ENCODE results near the gene CDKN1A. TPM values are rescaled to one million over a fixed set of nuclear protein-coding genes. Genes with fewer than 3 reads are reported as not detected.
"Not testable (repeated sequence)": the region's sequence is repeated elsewhere in the genome, so short reads cannot be mapped to it uniquely, and the experiment has no call there.

CDKN1A gene
- polyA plus RNA-seq, 4 donors: 9.1 to 17.5 (median 12.3) TPM

DNA sequence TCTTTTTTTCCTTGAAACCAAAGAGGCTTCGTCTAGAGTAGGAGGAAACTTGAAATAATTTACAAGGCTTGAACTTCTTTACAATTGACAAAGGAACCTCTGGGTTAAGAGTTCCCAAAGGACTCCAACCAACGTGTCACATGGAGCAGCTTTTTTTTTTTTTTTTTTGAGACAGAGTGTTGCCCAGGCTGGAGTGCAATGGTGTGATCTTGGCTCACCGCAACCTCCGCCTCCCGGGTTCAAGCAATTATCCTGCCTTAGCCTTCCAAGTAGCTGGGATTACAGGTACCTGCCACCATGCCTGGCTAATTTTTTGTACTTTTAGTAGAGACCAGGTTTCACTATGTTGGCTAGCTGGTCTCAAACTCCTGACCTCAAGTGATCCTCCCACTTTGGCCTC lies 24.0 kb upstream of the CDKN1A start:
- not testable (repeated sequence) for DNase-seq (ENCODE audit: low read depth in 4 of 4, low spot score in 3 of 4)

DNA sequence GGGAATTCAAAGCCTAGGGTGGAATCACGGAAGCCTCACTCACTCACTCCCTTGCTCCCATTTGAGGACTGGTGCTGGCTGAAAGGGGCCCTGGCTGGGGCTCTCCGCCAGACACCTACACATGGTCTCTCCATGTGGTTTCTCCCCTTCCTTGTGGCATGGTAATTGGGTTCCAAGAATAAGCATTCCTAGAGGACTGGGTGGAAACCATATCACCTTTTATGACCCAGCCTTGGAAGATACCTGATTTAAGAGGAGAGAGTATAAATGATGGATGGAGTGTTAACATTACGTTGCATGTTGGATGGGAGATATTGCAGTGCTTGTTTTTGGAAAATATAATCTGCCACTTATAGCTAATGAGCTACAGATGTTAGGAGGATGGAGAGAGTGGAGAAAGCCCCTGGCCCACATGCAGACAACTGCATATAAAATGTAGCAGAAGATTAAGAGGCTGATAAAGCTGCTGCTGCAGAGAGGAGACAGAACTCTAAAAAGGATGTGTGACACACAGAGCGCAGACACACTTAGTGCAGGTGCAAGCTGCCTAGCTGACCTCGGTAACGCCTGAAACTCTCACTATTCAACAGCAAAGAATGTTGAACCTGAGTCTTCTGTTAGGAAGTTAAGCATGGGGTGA lies 23.3 kb upstream of the CDKN1A start:
- DNase-seq (ENCODE audit: low read depth in 4 of 4, low spot score in 3 of 4): no peak

DNA sequence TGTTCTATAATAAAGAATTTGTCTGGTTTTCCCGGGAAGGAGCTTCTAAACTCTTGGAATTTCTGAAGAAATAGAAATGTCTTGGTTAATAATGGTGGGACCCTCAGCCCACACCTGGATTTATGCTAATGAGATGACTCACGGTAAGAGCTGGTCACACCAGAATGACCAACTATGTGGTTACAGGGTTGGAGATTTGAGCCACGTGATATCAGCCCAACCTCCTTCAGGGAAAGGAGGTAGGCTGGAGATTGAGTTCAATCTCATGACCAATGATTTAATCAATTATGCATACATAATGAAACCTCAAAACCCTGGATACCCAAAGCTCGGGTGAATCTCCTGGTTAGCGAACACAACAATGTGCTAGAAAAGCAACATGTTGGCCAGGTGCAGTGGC lies 22.1 kb upstream of the CDKN1A start:
- no peak for DNase-seq (ENCODE audit: low read depth in 4 of 4, low spot score in 3 of 4)

DNA sequence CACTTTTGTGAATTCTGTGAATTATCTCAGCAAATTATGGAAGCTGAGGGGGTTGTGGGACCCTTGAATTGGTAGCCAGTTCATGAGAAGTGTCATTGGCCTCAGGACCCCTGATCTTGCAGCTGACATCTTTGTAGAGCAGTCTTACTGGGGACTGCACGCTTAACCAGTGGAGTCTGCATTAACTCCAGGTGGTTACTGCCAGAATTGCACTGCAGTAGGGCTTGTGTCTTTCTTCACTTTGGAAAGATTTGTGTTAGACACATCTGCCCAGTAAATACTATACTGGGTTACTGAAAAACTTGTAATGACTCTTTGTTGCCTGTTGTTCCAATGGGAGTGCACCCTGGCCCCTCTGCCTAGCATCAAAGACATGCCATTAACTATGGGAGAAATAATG lies 21.2 kb upstream of the CDKN1A start:
- DNase-seq (ENCODE audit: low read depth in 4 of 4, low spot score in 3 of 4): no peak

DNA sequence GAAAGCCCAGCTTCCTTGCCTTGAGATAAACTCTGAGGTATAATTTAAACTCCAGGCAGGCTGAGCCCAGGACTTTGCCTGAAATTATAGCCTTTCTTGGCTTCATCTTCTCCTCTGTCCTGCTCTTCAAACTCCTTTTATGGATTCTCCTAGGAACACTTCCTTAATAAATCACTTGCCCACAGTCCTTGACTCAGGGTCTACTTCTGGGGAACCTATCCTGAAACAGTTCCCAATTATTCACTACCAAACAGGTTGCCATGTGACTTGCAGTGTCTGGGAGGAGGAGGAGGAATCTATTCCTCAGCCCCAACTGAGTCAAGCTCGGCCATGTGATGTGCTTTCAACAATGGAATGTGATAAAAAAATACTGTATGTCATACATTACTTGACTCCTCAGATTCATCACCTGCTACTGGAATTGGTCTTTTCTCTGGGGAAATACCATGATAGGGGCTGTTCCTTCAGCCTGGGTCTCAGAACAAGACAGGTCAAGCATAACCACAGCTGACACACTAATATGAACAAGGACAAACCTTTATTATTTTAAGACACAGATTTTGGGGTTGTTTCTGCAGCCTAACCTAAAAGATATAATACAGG lies 20.5 kb upstream of the CDKN1A start:
- DNase-seq (ENCODE audit: low read depth in 4 of 4, low spot score in 3 of 4): no peak

DNA sequence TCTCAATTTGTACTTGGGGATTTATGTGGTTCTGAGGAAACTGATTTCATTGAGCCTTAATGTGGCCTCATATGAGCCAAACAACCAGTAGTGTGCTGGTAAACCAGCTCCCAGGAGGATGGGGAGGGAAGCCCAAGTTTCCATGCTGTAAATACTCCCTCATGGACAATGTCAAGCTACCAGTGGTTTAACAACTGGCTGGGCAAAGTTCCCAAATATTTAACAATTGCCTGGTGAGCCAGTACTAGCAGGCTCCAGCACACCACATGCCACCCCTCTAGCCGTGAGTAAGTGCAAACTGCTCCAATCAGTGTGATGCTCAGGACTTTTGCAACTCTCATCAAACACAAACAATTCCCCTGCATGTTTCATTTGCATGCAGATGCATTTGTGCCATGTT lies 19.2 kb upstream of the CDKN1A start:
- DNase-seq (ENCODE audit: low read depth in 4 of 4, low spot score in 3 of 4): no peak

DNA sequence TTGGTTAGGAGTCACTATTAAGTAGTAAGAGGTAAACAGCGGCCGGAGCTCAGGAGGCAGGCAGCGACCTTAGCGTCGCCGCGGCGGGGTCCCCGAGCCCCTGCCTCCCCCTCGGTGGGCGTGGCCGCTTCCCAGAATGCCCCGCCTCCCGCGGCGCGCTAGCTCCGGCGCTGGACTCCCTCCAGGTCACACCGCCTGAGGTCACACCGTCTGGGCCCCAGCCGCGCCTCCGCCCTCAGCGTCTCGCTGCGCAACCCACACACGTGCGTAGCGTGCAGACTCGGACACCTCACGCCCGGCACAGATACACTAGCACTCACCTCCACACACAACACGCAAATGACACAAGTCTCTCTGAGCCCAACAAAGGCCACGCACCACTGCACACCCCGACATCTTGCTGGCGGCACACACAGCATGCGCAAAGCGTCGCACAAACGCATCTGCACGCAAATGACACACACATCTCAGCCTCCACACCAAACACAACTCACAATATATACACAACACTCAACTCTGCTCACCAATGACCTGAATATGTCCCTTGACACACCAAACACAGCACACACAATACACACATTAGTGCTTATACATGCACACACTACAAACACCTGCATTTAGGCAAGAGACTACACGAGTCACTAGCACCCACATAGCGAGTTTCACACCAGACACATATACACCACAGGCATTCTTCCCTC lies 17.6 kb upstream of the CDKN1A start:
- peak in 2 of 4 donors; percentile 36 to 45 for DNase-seq (ENCODE audit: low read depth in 4 of 4, low spot score in 3 of 4)

DNA sequence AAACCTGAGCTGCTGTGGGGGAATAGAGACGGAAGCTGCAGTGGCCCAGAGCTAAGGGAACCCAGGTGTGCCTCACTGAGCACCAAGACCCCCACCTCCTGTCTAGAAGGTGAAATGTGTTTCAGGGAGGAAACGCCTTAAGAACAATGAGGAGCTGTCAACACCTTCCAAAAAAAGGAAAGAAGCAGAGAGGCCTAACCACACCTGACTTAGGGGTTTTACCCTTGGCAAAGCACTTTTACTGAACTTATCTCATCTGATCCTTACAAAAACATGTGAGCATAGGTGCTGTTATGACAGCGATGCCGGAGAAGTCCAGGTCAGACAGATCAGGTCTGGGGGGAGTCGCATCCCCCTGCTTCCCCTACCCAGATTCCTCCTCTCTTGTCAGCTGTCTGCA lies 16.1 kb upstream of the CDKN1A start:
- no peak for DNase-seq (ENCODE audit: low read depth in 4 of 4, low spot score in 3 of 4)

DNA sequence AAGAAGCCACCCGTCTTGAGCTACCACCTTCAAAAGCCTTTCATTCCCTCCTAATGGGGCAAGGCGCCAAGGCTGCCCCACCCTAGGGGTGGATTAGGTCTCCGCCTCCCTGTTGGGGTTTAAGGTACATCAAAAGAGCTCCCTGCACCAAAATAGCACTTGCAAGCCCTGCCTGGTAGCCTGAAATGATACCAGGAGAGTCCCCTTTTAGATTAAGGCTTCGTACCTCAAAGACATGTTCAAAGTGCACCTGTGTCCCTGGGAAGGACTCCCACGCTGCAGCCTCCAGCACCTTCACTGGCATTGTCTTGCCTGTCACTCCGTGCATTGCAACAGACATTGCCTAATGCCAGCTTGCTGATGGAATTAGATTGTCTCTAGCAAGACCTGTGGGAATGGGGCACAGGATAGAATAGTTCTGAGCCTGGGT lies 15.7 kb upstream of the CDKN1A start:
- no peak for DNase-seq (ENCODE audit: low read depth in 4 of 4, low spot score in 3 of 4)

DNA sequence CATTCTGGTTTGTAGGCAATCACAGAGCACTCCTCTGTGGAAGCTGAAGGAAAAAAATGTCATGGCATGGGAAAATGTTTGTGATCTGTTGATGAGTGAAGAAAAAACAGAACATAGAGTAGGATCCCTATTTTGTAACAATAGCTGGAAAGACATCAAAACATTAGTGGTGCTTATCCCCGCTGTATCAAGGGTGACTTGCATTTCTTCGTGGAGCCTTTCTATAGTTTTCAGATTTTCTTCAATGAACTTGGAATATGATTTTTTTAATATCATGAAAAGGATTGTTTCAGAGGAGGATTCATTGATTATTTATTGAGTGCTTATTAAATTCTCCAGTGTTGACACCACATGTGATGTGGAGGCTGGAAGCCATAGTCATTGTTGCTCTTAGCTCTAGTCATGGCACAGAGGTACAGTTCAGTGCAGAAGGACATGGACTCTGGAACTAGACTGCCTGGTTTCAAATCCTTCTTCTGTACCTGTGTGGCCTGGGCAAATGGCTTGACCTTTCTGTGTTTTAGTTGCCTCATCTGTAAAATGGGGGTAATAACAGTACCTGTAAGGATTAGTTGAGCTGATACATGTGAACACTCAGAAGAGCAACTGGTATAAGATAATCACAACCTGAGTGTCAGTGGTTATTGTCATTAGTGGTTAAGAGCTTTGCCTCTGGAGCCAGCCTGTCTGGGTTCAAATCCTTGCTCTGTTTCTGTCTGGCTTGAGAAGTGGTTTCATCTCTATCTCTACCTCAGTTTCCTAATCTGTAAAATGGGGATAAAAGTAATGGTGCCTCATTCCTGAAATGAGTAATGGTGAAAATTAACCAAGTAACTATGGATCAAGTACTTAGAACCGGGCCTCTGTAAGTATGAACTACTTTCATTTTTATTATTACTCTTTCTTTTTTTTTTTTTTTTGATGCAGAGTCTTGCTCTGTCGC lies 14.7 kb upstream of the CDKN1A start:
- no peak for DNase-seq (ENCODE audit: low read depth in 4 of 4, low spot score in 3 of 4)

DNA sequence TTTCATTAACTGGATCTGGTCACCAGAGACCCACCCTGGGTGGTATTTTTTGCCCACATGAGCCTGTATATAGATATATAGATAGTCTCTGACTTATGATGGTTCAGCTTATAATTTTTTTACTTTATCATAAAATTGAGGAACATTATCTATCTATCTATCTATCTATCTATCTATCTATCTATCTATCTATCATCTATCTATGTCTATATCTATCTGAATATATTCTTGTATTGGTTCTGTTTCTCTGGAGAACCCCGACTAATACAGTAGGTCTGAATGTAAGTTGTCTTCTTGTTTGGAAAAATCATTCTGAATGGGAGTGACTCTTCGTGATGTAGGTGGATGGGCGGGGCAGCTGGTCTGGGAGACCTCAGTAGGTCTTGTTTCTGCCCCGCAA lies 13.3 kb upstream of the CDKN1A start:
- no peak for DNase-seq (ENCODE audit: low read depth in 4 of 4, low spot score in 3 of 4)

DNA sequence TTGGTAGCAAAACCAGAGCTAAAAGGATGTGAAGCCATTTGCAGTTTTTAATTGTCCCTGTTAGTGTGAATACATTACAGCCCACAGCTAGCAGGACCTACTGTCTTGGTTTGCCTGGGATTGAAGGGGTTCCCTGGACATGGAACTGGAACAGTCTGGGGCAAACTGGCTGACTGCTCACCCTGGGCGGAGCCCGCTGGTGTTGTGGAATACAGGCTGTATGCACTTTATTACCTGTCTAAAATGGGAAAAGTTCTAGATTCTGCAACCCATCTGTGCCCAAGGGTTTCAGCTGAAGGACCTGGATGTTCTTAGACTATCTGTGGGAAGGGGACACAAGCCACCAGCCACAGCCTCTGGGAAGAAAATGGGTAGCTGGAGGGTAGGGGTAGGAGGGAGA lies 12.2 kb upstream of the CDKN1A start:
- no peak for DNase-seq (ENCODE audit: low read depth in 4 of 4, low spot score in 3 of 4)

DNA sequence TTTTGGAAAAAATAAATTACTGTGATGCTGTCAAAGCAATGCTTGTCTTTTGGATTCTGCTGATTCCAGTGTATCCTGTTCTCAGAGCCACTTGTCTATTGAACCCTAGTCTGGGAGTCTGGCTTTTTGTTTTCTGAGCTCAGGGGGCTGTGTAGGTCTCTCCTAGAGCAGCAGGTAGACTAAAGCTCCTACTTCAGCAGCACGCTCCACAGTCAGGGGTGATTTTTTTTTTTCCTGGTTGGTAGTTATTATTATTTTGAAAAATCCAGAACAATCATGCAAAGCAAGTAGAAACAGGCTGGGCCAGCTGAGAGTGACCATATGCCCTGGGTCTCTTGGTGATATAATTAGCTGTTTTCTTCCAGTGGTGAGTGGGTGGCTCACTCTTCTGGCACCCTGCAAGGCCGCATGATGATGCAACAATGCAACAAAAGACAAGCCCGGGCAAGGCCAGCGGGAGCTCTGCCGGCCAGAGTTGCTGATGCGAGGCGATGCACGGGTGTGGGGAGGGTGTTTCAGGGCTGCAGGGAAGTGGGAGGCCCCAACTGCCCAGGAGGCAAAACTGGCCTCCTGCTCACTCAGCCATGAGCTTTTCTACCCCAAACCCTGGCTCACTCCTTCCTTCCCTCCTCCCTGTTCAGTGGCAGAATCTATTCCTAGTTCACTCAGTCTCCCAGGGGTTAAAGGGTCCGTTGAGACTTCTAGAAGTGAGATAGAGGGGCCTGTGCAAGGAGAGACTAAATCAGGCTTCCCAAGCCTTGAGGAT lies 11.5 kb upstream of the CDKN1A start:
- peak in 2 of 4 donors; percentile 54 to 62 for DNase-seq (ENCODE audit: low read depth in 4 of 4, low spot score in 3 of 4)

DNA sequence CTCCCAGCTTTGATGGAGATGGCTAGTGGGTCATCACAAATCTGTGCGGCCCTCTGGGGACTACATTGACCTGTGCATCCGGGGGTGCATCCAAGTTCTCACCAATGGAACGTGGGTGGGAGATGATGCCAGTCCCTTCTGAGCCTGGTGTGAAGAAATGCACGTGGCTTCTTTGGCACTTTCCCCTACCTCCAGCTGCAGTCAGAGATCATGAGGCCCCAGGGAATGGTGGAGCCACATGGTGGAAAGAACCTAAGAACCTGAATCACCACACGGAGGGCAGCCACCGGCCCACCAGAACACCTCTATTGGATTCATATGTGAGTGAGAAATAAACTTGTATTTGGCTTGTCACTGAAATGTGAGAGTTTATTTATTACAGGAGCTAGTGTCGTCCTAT lies 9.9 kb upstream of the CDKN1A start:
- DNase-seq (ENCODE audit: low read depth in 4 of 4, low spot score in 3 of 4): no peak

DNA sequence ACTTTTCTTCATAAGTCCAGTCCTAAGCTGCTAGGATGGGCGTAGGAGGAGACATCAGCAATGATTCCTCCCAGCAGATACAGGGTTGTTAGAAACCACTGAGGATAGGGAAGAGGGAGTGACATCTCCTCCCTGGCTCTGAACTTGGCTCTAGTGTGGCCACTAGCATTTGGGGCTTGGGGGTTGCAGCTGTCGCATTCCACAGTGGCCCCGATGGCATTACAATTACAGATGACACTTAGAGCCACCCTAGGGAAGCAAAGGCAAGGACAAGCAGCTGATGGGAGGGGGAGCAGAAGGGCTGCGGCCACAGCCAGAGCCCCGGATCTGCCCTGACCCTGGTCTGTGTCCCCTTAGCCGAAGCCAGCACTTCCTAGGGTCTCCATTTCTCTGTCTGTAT lies 9.5 kb upstream of the CDKN1A start:
- no peak for DNase-seq (ENCODE audit: low read depth in 4 of 4, low spot score in 3 of 4)

DNA sequence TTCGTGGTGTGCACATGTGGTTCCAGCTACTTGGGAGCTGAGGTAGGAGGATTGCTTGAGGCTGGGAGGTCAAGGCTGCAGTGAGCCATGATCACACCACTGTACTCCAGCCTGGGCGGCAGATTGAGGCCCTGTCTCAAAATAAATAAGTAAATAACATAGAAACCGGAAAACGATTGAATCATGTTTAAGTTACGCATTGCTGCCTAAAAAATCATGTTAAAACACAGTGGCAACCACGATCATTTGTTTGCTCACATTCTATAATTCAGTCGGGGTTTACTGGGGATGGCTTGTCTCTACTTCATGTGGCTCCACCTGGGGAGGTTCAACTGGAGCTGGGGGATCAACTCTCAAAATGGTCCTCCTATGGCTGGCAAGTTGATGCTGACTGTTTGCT lies 8.2 kb upstream of the CDKN1A start:
- no peak for DNase-seq (ENCODE audit: low read depth in 4 of 4, low spot score in 3 of 4)

DNA sequence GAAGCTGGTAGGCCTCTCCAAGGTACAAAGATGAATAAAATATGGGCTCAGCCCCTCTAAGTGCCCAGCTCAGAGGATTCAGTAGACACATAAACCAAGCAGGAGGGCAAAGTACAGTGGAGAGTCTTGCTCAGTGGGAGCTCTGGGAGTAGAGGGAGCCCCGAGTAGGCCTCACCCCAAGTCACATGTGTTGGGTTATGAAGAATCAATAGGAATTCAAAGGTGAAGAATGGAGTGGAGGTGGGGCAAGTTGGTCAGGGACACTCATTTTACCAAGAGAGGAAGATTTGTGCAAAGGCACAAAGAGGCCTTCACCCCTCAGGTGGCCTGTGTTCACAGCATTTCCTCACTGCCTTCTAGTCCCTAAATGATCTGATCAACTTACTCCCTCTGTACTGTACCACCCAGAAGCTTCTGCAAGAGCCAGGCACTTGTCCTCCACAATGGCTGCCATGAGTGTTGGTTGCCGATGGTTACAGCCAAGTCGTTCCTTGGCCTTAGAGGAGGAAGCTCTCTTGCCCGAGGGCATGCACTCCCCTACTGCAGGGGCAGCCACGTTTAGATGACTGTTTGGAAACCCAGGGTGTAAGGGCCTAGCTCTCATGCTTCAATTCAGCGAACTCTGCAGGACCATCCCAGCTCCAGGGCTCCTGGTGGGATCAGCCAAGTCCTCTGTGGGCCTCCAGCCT lies 6.7 kb upstream of the CDKN1A start:
- no peak for DNase-seq (ENCODE audit: low read depth in 4 of 4, low spot score in 3 of 4)

DNA sequence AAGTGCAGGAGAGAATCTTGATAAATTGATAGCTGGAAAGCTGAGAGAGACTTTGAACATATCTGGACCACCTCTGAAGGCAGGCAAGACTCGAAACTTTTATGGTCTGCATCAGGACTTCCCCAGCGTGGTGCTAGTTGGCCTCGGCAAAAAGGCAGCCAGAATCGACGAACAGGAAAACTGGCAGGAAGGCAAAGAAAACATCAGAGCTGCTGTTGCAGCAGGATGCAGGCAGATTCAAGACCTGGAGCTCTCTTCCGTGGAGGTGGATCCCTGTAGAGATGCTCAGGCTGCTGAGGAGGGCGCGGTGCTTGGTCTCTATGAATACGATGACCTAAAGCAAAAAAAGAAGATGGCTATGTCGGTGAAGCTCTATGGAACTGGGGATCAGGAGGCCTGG lies 4.6 kb upstream of the CDKN1A start:
- DNase-seq (ENCODE audit: low read depth in 4 of 4, low spot score in 3 of 4): no peak

DNA sequence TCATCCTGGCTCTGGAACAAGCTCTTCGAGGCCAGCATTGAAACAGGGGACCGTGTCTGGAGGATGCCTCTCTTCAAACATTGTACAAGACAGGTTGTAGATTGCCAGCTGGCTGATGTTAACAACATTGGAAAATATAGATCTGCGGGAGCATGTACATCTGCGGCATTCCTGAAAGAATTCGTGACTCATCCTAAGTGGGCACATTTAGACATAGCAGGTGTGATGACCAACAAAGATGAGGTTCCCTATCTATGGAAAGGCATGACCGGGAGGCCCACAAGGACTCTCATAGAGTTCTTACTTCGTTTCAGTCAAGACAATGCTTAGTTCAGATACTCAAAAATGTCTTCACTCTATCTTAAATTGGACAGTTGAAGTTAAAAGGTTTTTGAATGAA lies 3.6 kb upstream of the CDKN1A start:
- no peak for DNase-seq (ENCODE audit: low read depth in 4 of 4, low spot score in 3 of 4)

Data from right renal pelvis (tissue), 4 donors.